ENCODE results near the gene GOLGA2. TPM values are rescaled to one million over a fixed set of nuclear protein-coding genes. Genes with fewer than 3 reads are reported as not detected.

The GOLGA2 gene
- total RNA-seq, 2 experiments from 2014 or later: 28.2 to 58.2 TPM

DNA sequence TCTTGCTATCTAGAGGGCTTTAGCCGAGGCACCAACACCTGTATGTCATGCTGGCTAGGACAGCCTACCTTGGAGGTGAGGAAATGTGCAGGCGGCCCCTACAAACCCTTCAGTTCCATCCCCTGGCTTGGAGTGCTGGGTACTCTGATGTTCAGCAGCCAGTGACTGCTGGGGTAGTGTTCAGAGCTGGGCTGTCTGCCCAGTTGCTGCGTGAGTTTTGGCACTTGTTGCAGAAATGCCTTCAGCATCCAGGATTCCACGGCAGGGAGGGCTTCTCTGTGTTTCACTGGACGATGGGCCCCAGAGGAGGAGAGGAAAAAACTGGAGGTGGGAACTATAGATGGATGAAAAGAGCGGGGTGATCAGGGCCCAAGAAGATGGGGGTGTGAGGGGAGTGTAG lies 10.6 kb upstream of the GOLGA2 start:
- H3K4me3 ChIP-seq (ENCODE audit: low read depth, low read length, poor library complexity, severe bottlenecking): no peak overlapping the region
- POLR2A ChIA-PET: interaction anchor here (0.6 kb wide), 1 partner anchor 44 kb away, joined by 4 read pairs; no protein-coding TSS in a partner anchor
- CTCF ChIA-PET (ENCODE audit: unreplicated experiment): interaction anchor here (1.2 kb wide), 1 partner anchor 134 kb away, joined by 9 read pairs; the partner anchor contains the start of gene CERCAM
- no peak for DNase-seq (ENCODE audit: low spot score)
- no peak for TF ChIP-seq EZH2phosphoT487 (IDR thresholded peaks at IDR 0.05; ENCODE audit: borderline replicate concordance, low read depth, low read length)
- TF ChIP-seq, protein P1, sequence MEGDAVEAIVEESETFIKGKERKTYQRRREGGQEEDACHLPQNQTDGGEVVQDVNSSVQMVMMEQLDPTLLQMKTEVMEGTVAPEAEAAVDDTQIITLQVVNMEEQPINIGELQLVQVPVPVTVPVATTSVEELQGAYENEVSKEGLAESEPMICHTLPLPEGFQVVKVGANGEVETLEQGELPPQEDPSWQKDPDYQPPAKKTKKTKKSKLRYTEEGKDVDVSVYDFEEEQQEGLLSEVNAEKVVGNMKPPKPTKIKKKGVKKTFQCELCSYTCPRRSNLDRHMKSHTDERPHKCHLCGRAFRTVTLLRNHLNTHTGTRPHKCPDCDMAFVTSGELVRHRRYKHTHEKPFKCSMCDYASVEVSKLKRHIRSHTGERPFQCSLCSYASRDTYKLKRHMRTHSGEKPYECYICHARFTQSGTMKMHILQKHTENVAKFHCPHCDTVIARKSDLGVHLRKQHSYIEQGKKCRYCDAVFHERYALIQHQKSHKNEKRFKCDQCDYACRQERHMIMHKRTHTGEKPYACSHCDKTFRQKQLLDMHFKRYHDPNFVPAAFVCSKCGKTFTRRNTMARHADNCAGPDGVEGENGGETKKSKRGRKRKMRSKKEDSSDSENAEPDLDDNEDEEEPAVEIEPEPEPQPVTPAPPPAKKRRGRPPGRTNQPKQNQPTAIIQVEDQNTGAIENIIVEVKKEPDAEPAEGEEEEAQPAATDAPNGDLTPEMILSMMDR (conservative IDR thresholded peaks at IDR 0.05; ENCODE audit: low read length): no peak
- no peak overlapping the region for H2AFZ ChIP-seq (ENCODE audit: low read length)
- no peaks in the 10 kb centered on the region for H3K9me2 ChIP-seq (ENCODE audit: insufficient read depth, low read length)
- peaks cover 14% of the 10 kb centered on the region for H3K4me1 ChIP-seq (ENCODE audit: insufficient read depth, low read length, poor library complexity, severe bottlenecking)
- no peak overlapping the region for H3K27ac ChIP-seq (ENCODE audit: low read depth, low read length, poor library complexity, severe bottlenecking)
- no peaks in the 10 kb centered on the region for H4K20me1 ChIP-seq (ENCODE audit: insufficient read depth, low read length)
- no peaks in the 10 kb centered on the region for H3K9me3 ChIP-seq (ENCODE audit: low read length)
- no peaks in the 10 kb centered on the region for H3K36me3 ChIP-seq (ENCODE audit: insufficient read depth, low read length)
- H3K4me2 ChIP-seq (ENCODE audit: low read length): no peak overlapping the region
- intact Hi-C loops (cut with micrococcal nuclease; ENCODE audit: unreplicated experiment): no loop called here
- no peaks in the 10 kb centered on the region for H3K79me2 ChIP-seq (ENCODE audit: insufficient read depth, low read depth, low read length)
- no TSS peak for BruUV-seq (replicated peaks)

DNA sequence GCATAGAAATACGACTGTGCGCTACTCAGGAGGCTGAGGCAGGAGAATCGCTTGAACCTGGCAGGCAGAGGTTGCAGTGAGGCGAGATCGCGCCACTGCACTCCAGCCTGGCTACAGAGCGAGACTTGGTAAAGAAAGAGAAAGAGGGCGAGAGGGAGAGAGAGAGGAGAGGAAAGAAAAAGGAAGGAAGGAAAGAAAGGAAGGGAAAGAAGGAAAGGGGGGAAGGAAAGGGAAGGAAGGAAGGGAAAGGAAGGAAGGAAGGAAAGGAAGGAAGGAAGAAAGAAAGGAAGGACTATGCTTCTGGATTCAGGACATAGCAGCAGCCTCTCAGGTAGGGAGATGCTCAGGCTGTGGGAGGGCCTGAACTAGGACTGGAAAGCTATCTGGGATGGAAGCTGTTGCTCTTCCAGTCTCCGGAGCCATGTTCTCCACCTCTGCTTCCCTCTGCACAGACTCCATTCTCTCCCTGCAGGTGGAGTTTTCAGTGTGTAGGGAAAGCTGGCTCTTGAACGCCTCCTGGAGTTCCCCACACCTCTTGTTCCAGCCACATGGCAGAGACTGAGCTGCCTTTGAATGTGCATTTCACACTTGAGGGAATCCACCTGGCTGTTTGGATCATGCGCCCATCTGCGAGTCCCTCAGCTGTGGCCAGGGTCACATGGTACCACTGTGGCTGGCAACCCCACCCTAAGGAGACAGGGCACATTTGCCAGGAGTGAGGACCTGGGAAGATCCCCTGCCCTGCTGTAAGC lies 9.4 kb upstream of the GOLGA2 start:
- peak; percentile 77 for DNase-seq (ENCODE audit: low spot score)
- Histone ChIP-seq H3K4me2 (ENCODE audit: low read length) (peak overlapping the region; percentile 15; the same call in 1 of the 2 replicates), H3K4me1 (ENCODE audit: insufficient read depth, low read length, poor library complexity, severe bottlenecking) (peaks cover 14% of the 10 kb centered on the region), H3K27ac (ENCODE audit: low read depth, low read length, poor library complexity, severe bottlenecking) (no peak overlapping the region), H4K20me1 (ENCODE audit: insufficient read depth, low read length) (no peaks in the 10 kb centered on the region), H3K79me2 (ENCODE audit: insufficient read depth, low read depth, low read length) (no peaks in the 10 kb centered on the region), H3K9me2 (ENCODE audit: insufficient read depth, low read length) (no peaks in the 10 kb centered on the region), H3K36me3 (ENCODE audit: insufficient read depth, low read length) (no peaks in the 10 kb centered on the region), H2AFZ (ENCODE audit: low read length) (no peak overlapping the region), H3K4me3 (ENCODE audit: low read depth, low read length, poor library complexity, severe bottlenecking) (no peak overlapping the region), H3K9me3 (ENCODE audit: low read length) (no peaks in the 10 kb centered on the region)
- ChIA-PET POLR2A (interaction anchor here (0.6 to 1.0 kb wide), 3 partner anchors 9 to 15 kb away, joined by 3 to 6 read pairs (median 4); partner anchors contain the start of genes GOLGA2 and SWI5), CTCF (ENCODE audit: unreplicated experiment) (interaction anchor here (1.2 kb wide), 1 partner anchor 136 kb away, joined by 9 read pairs; the partner anchor contains the start of gene CERCAM)
- no peak for TF ChIP-seq EZH2phosphoT487 (IDR thresholded peaks at IDR 0.05; ENCODE audit: borderline replicate concordance, low read depth, low read length)
- TF ChIP-seq, protein P1 (conservative IDR thresholded peaks at IDR 0.05; ENCODE audit: low read length): no peak
- intact Hi-C loops (cut with micrococcal nuclease; ENCODE audit: unreplicated experiment): no loop called here
- BruUV-seq (replicated peaks): no TSS peak

DNA sequence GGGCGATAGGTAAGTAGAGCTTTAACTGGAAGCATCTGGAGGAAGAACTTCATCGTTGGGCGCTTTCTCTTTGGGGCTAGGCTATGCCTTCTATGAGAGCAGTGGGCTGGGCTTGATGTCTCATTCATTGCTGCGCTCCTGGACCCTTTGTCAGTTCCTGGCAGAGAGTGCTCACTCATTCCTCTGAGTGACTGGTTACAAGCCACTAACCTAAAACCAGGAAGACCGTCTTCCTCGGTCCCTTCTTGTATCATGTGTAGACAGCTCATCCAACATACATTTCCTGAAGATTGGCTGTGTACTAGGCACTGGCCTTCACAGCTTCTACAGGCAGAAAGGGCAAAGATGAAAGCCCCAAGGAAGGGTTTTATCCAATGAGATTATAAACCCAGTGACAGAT lies 6.7 kb upstream of the GOLGA2 start:
- H3K9me2 ChIP-seq (ENCODE audit: insufficient read depth, low read length): no peaks in the 10 kb centered on the region
- no peak for DNase-seq (ENCODE audit: low spot score)
- H3K4me2 ChIP-seq (ENCODE audit: low read length): no peak overlapping the region
- no peaks in the 10 kb centered on the region for H4K20me1 ChIP-seq (ENCODE audit: insufficient read depth, low read length)
- H2AFZ ChIP-seq (ENCODE audit: low read length): no peak overlapping the region
- H3K36me3 ChIP-seq (ENCODE audit: insufficient read depth, low read length): no peaks in the 10 kb centered on the region
- no peaks in the 10 kb centered on the region for H3K79me2 ChIP-seq (ENCODE audit: insufficient read depth, low read depth, low read length)
- ChIA-PET CTCF (ENCODE audit: unreplicated experiment) (no interaction called here), POLR2A (no interaction called here)
- peaks cover 14% of the 10 kb centered on the region for H3K4me1 ChIP-seq (ENCODE audit: insufficient read depth, low read length, poor library complexity, severe bottlenecking)
- TF ChIP-seq, protein P1 (conservative IDR thresholded peaks at IDR 0.05; ENCODE audit: low read length): no peak
- no peak for TF ChIP-seq EZH2phosphoT487 (IDR thresholded peaks at IDR 0.05; ENCODE audit: borderline replicate concordance, low read depth, low read length)
- no peak overlapping the region for H3K4me3 ChIP-seq (ENCODE audit: low read depth, low read length, poor library complexity, severe bottlenecking)
- no peak overlapping the region for H3K27ac ChIP-seq (ENCODE audit: low read depth, low read length, poor library complexity, severe bottlenecking)
- intact Hi-C loops (cut with micrococcal nuclease; ENCODE audit: unreplicated experiment): no loop called here
- BruUV-seq (replicated peaks): no TSS peak
- H3K9me3 ChIP-seq (ENCODE audit: low read length): no peaks in the 10 kb centered on the region

Data from OCI-LY7 (cell line).